Measurements from ENCODE around the gene PDZRN3.

DNA sequence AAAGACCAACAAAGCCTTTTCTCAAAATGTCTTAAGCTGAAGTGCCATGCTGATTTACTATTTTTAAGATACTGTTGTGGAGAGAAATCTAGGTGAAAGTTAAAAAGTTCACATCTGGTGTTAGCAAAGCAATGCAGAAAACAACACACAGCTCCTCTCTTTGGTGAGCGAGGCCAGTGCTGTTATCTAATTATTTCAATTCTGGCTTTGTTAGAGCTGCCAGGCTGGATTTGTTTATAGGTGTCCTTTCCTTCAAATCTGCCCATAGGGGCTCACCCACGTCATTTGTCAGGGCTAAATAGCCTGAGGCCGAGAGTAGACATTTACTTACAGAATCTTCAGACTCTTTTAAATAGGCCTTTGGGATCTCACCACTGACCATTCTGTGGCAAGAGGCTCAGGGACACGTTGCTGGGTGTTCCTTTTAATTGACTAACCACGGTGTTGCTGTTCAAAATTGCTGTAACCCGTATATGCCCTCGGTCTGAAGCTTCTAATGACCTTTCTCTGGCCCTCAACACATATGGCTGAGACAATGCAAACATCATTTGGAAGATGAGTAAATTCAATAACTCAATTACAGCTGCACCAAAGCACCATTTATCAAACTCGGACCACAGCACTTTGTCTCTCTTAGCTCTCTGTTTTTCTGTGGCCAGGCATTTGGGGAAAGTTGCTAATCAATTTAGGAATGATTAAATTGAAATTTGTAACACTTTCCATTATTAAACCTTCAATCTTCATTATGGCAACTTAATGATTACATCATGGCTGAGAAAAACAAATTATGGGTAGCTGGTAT, 152.6 kb downstream of the PDZRN3 start:
- TF ChIP-seq KLF16 (CRISPR knock-in tag; IDR thresholded peaks at IDR 0.05): no peak
- TF ChIP-seq, protein P1, sequence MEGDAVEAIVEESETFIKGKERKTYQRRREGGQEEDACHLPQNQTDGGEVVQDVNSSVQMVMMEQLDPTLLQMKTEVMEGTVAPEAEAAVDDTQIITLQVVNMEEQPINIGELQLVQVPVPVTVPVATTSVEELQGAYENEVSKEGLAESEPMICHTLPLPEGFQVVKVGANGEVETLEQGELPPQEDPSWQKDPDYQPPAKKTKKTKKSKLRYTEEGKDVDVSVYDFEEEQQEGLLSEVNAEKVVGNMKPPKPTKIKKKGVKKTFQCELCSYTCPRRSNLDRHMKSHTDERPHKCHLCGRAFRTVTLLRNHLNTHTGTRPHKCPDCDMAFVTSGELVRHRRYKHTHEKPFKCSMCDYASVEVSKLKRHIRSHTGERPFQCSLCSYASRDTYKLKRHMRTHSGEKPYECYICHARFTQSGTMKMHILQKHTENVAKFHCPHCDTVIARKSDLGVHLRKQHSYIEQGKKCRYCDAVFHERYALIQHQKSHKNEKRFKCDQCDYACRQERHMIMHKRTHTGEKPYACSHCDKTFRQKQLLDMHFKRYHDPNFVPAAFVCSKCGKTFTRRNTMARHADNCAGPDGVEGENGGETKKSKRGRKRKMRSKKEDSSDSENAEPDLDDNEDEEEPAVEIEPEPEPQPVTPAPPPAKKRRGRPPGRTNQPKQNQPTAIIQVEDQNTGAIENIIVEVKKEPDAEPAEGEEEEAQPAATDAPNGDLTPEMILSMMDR (CRISPR knock-in tag; IDR thresholded peaks at IDR 0.05): no peak

All from HepG2 (cell line).